Testis (tissue), 2 donors: Measurements from ENCODE around the gene CDKAL1.

Experiments
- CTCF ChIP-seq, 3 experiments: fragments of 450-650 bp in 2 of 3; fragments of 200-600 bp in 1 of 3; sonication (generic) in 1 of 3; IDR thresholded peaks; one replicate each; pipeline ENCODE4 v1.5.1; 2016 to 2019; ENCODE audit warnings: antibody characterized with exemption in 3 of 3, mild to moderate bottlenecking in 2 of 3, moderate library complexity in 1 of 3
- POLR2A ChIP-seq: fragments of 450-650 bp; IDR thresholded peaks from one replicate; pipeline ENCODE4 v1.6.1; 2017; ENCODE audit warnings: antibody characterized with exemption, mild to moderate bottlenecking, moderate library complexity

GRCh38 chr6:21182589-21182988, 648.3 kb downstream of the CDKAL1 start:
- TF ChIP-seq CTCF (IDR thresholded peaks at IDR 0.05) (no peak), POLR2A (no peak)
